Gastrocnemius medialis (tissue), 4 donors: ENCODE data around the gene PACS1.

Source experiments
- CTCF ChIP-seq, 5 experiments: fragments of 450-650 bp in 3 of 5; fragments of 200-600 bp in 2 of 5; sonication (generic) in 2 of 5; IDR thresholded peaks in 4 of 5; conservative IDR thresholded peaks in 1 of 5; 1 replicate in 4 of 5; 2 replicates in 1 of 5; pipeline ENCODE4 v1.5.1; 2016 to 2019; ENCODE audit warnings: antibody characterized with exemption in 5 of 5, mild to moderate bottlenecking in 3 of 5, moderate library complexity in 3 of 5
- POLR2A ChIP-seq, 2 donors: fragments of 450-650 bp; IDR thresholded peaks; one replicate each; pipeline ENCODE4 v1.6.1; 2017; ENCODE audit warnings: antibody characterized with exemption in 2 of 2, mild to moderate bottlenecking in 2 of 2, moderate library complexity in 2 of 2

DNA sequence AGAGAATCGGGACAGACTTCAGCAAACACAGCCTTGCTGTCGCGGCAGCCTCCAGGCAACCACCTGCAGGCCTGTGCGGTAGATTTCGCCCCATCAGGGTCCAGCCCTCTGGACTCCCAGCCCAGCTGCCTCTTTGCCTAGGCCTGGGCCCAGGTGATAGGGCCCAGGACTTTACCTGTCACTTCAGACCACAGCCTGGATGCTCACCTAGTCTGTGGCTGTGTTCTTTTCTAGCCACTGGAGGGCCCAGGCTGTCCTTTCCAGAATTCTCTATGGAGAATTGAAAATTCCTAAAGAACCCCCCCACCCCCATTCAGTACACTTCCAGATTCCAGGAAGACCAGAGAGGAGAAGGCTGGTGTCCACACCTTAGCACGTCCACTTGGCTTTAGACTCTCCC, 167.8 kb downstream of the PACS1 start:
- TF ChIP-seq CTCF (IDR thresholded peaks at IDR 0.05 in 4 of 5, conservative IDR thresholded peaks at IDR 0.05 in 1 of 5), result no peak
- TF ChIP-seq POLR2A (IDR thresholded peaks at IDR 0.05), result no peak
